Colonic mucosa (tissue), 4 donors: ENCODE measurements around the gene FAM217B. TPM values are rescaled to one million over a fixed set of nuclear protein-coding genes. Genes with fewer than 3 reads are reported as not detected.
"Not testable (repeated sequence)": the region's sequence is repeated elsewhere in the genome, so short reads cannot be mapped to it uniquely, and the experiment has no call there.

Source experiments
- DNase-seq: peaks from one replicate; pipeline ENCODE4 v3.0.0-alpha.2; 2020
- H3K27ac ChIP-seq: fragments of 200-600 bp; one replicate; pipeline ENCODE4 v1.8.0; 2021
- H3K27me3 ChIP-seq: fragments of 200-600 bp; one replicate; pipeline ENCODE4 v1.8.0; 2021
- H3K36me3 ChIP-seq: fragments of 200-600 bp; one replicate; pipeline ENCODE4 v1.8.0; 2021
- H3K4me1 ChIP-seq: fragments of 200-600 bp; one replicate; pipeline ENCODE4 v1.8.0; 2021; ENCODE audit warnings: mild to moderate bottlenecking
- H3K4me3 ChIP-seq: fragments of 200-600 bp; one replicate; pipeline ENCODE4 v1.8.0; 2021
- H3K9ac ChIP-seq, 2 donors: one replicate each; pipeline ENCODE4 v1.7.0; 2013; ENCODE audit warnings: control low read depth in 2 of 2, low read depth in 2 of 2, low read length in 2 of 2
- H3K9me3 ChIP-seq: fragments of 200-600 bp; one replicate; pipeline ENCODE4 v1.8.0; 2021
- CTCF ChIP-seq: fragments of 200-600 bp; IDR thresholded peaks from one replicate; pipeline ENCODE4 v1.8.0; 2022; ENCODE audit warnings: antibody characterized with exemption, mild to moderate bottlenecking
- intact Hi-C: fragments of 100-400 bp; cut with DNase I; formaldehyde crosslinking; loops from one replicate; pipeline ENCODE4 v1.14.1; 2022
- total RNA-seq, 2 donors: library from RNA; stranded (reverse); fragmentation: NEBNext Ultra II Directional in 1 of 2; extraction: Animal tissue kit (Norgen Biotek cat#: 25700) in 1 of 2; gene quantifications; one replicate each; pipeline ENCODE4 v1.2.1, GENCODE V29; 2021
- donor health status: healthy.
- donor health status: DM: no; HTN: no; CAD: no.
- donor health status: DM: no; HTN: no; CAD: no.

The FAM217B gene
- total RNA-seq, 2 donors from 2014 or later = 5.5 to 11.2 TPM

- Histone ChIP-seq H3K36me3 (no peaks in the 10 kb centered on the region), H3K4me1 (no peaks in the 10 kb centered on the region), H3K9ac (no peak overlapping the region), H3K27me3 (no peaks in the 10 kb centered on the region), H3K9me3 (no peaks in the 10 kb centered on the region), H3K4me3 (no peak overlapping the region), H3K27ac (no peak overlapping the region)
- TF ChIP-seq CTCF = no peak
- intact Hi-C loops = loop anchor here (5.0 kb wide), 1 partner anchor 102 kb away; no protein-coding TSS in a partner anchor
- no peak for DNase-seq
Measured at GRCh38 chr20:59949911-59950310, 9.7 kb downstream of the FAM217B start.

- DNase-seq = no peak
- no peak for TF ChIP-seq CTCF
- Histone ChIP-seq H3K27me3 (no peaks in the 10 kb centered on the region), H3K27ac (no peak overlapping the region), H3K4me3 (no peak overlapping the region), H3K4me1 (peaks cover 3% of the 10 kb centered on the region), H3K9ac (no peak overlapping the region), H3K9me3 (no peaks in the 10 kb centered on the region), H3K36me3 (no peaks in the 10 kb centered on the region)
- intact Hi-C loops = loop anchor here (5.0 kb wide), 1 partner anchor 98 kb away; no protein-coding TSS in a partner anchor
Measured at GRCh38 chr20:59954718-59955117, 14.5 kb downstream of the FAM217B start.

GRCh38 chr20:59955131-59955796, 15.1 kb downstream of the FAM217B start:
- H3K4me1 ChIP-seq = peaks cover 3% of the 10 kb centered on the region
- no peaks in the 10 kb centered on the region for H3K36me3 ChIP-seq
- no peak overlapping the region for H3K27ac ChIP-seq
- H3K4me3 ChIP-seq = no peak overlapping the region
- intact Hi-C loops = no loop called here
- no peak overlapping the region for H3K9ac ChIP-seq
- no peak for TF ChIP-seq CTCF
- no peak for DNase-seq
- no peaks in the 10 kb centered on the region for H3K27me3 ChIP-seq
- no peaks in the 10 kb centered on the region for H3K9me3 ChIP-seq

- intact Hi-C loops, H3K9ac ChIP-seq, H3K4me1 ChIP-seq, H3K4me3 ChIP-seq, H3K9me3 ChIP-seq, H3K36me3 ChIP-seq, H3K27me3 ChIP-seq, DNase-seq, H3K27ac ChIP-seq: not testable (repeated sequence)
Measured at GRCh38 chr20:59957568-59957967, 17.4 kb downstream of the FAM217B start.

- H3K36me3 ChIP-seq = no peaks in the 10 kb centered on the region
- H3K27ac ChIP-seq = no peak within 1 kb of the TSS
- no peak within 1 kb of the TSS for H3K4me3 ChIP-seq
- no peak within 1 kb of the TSS for H3K9ac ChIP-seq
- no peak for TF ChIP-seq CTCF
- H3K9me3 ChIP-seq = no peaks in the 10 kb centered on the region
- H3K27me3 ChIP-seq = no peaks in the 10 kb centered on the region
- peaks cover 3% of the 10 kb centered on the region for H3K4me1 ChIP-seq
- no peak for DNase-seq
- intact Hi-C loops = no loop called here
Measured at GRCh38 chr20:59958123-59958522, 17.9 kb downstream of the FAM217B start, which contains the start of gene CDH26. Gene CDH26, plus strand, starts transcription at chr20:59958423. Its CDS starts 304 bp downstream, at chr20:59958727.

- DNase-seq = no peak
- no peaks in the 10 kb centered on the region for H3K9me3 ChIP-seq
- H3K4me3 ChIP-seq = no peak overlapping the region
- no peaks in the 10 kb centered on the region for H3K27me3 ChIP-seq
- H3K4me1 ChIP-seq = peaks cover 3% of the 10 kb centered on the region
- no peak overlapping the region for H3K27ac ChIP-seq
- no peak overlapping the region for H3K9ac ChIP-seq
- TF ChIP-seq CTCF = no peak
- intact Hi-C loops = no loop called here
- no peaks in the 10 kb centered on the region for H3K36me3 ChIP-seq
Measured at GRCh38 chr20:59958626-59959025, 18.4 kb downstream of the FAM217B start.
